SK-N-SH (cell line): ENCODE measurements around the gene ATM.

Experiments used
- EZH2phosphoT487 ChIP-seq: fragments of 200-600 bp; sonication (generic); IDR thresholded peaks from 2 replicates; pipeline ENCODE4 v1.6.1; 2017; ENCODE audit warnings: low read depth, mixed run types, mild to moderate bottlenecking, antibody characterized with exemption, moderate library complexity, borderline replicate concordance
- FOXM1 ChIP-seq: IDR thresholded peaks from 2 replicates; pipeline ENCODE4 v1.4.0; 2012; ENCODE audit warnings: low read depth, mild to moderate bottlenecking
- MXI1 ChIP-seq: IDR thresholded peaks from 2 replicates; pipeline ENCODE4 v1.6.1; 2012; ENCODE audit warnings: mild to moderate bottlenecking, low read depth, low read length, improper control_type of control experiment
- NFIC ChIP-seq: IDR thresholded peaks from 2 replicates; pipeline ENCODE4 v1.4.0; 2012; ENCODE audit warnings: borderline replicate concordance
- POLR2AphosphoS5 ChIP-seq: IDR thresholded peaks from 2 replicates; pipeline ENCODE4 v1.6.1; 2012; ENCODE audit warnings: low read depth, low read length
- SIN3A ChIP-seq: IDR thresholded peaks from 2 replicates; pipeline ENCODE4 v1.6.1; 2012; ENCODE audit warnings: low read depth, mild to moderate bottlenecking, low read length, moderate library complexity, borderline replicate concordance
- SMC3 ChIP-seq: IDR thresholded peaks from 2 replicates; pipeline ENCODE4 v1.6.1; 2012; ENCODE audit warnings: low read depth, low read length, improper control_type of control experiment
- TAF1 ChIP-seq: IDR thresholded peaks from 2 replicates; pipeline ENCODE4 v1.6.1; 2012; ENCODE audit warnings: low read depth, mild to moderate bottlenecking, low read length, moderate library complexity, borderline replicate concordance
- TF ChIP-seq, protein P1 (sequence below): fragments of 200-600 bp; sonication (generic); IDR thresholded peaks from 2 replicates; pipeline ENCODE4 v1.6.1; 2017; ENCODE audit warnings: antibody characterized with exemption, mild to moderate bottlenecking, moderate library complexity
- TF ChIP-seq, protein P2 (sequence below): IDR thresholded peaks from 2 replicates; pipeline ENCODE4 v1.4.0; 2012; ENCODE audit warnings: low read depth
- TF ChIP-seq, protein P3 (sequence below): IDR thresholded peaks from 2 replicates; pipeline ENCODE4 v1.6.1; 2012; ENCODE audit warnings: mild to moderate bottlenecking, low read depth, low read length, moderate library complexity
- TF ChIP-seq, protein P4 (sequence below): IDR thresholded peaks from 2 replicates; pipeline ENCODE4 v1.4.0; 2012; ENCODE audit warnings: low read depth, borderline replicate concordance

DNA sequence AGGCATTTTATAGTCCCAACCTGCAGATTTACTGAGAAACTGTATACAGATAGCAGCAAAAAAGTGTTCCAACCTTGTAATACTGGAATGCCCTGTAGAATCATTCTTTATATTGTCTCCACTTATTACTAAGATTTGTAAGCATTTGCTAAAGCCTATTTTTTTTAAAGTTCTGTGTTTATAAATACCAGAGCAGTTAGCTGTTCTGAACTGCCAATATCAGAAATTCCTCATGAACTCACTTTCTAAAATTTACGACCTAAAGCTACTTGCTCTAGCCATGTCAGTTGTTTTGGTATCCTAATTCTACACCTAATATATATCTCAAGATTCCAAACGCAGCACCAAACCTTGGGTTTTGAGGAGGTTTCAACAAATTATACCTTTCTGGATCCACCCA, 141.3 kb downstream of the ATM start:
- TF ChIP-seq, protein P1, sequence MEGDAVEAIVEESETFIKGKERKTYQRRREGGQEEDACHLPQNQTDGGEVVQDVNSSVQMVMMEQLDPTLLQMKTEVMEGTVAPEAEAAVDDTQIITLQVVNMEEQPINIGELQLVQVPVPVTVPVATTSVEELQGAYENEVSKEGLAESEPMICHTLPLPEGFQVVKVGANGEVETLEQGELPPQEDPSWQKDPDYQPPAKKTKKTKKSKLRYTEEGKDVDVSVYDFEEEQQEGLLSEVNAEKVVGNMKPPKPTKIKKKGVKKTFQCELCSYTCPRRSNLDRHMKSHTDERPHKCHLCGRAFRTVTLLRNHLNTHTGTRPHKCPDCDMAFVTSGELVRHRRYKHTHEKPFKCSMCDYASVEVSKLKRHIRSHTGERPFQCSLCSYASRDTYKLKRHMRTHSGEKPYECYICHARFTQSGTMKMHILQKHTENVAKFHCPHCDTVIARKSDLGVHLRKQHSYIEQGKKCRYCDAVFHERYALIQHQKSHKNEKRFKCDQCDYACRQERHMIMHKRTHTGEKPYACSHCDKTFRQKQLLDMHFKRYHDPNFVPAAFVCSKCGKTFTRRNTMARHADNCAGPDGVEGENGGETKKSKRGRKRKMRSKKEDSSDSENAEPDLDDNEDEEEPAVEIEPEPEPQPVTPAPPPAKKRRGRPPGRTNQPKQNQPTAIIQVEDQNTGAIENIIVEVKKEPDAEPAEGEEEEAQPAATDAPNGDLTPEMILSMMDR: no peak
- TF ChIP-seq EZH2phosphoT487: no peak
- TF ChIP-seq POLR2AphosphoS5: no peak
- TF ChIP-seq, protein P2, sequence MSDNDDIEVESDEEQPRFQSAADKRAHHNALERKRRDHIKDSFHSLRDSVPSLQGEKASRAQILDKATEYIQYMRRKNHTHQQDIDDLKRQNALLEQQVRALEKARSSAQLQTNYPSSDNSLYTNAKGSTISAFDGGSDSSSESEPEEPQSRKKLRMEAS: no peak
- no peak for TF ChIP-seq SIN3A
- no peak for TF ChIP-seq MXI1
- TF ChIP-seq FOXM1: no peak
- no peak for TF ChIP-seq SMC3
- no peak for TF ChIP-seq NFIC
- TF ChIP-seq, protein P3, sequence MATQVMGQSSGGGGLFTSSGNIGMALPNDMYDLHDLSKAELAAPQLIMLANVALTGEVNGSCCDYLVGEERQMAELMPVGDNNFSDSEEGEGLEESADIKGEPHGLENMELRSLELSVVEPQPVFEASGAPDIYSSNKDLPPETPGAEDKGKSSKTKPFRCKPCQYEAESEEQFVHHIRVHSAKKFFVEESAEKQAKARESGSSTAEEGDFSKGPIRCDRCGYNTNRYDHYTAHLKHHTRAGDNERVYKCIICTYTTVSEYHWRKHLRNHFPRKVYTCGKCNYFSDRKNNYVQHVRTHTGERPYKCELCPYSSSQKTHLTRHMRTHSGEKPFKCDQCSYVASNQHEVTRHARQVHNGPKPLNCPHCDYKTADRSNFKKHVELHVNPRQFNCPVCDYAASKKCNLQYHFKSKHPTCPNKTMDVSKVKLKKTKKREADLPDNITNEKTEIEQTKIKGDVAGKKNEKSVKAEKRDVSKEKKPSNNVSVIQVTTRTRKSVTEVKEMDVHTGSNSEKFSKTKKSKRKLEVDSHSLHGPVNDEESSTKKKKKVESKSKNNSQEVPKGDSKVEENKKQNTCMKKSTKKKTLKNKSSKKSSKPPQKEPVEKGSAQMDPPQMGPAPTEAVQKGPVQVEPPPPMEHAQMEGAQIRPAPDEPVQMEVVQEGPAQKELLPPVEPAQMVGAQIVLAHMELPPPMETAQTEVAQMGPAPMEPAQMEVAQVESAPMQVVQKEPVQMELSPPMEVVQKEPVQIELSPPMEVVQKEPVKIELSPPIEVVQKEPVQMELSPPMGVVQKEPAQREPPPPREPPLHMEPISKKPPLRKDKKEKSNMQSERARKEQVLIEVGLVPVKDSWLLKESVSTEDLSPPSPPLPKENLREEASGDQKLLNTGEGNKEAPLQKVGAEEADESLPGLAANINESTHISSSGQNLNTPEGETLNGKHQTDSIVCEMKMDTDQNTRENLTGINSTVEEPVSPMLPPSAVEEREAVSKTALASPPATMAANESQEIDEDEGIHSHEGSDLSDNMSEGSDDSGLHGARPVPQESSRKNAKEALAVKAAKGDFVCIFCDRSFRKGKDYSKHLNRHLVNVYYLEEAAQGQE: no peak
- TF ChIP-seq TAF1: no peak
- TF ChIP-seq, protein P4, sequence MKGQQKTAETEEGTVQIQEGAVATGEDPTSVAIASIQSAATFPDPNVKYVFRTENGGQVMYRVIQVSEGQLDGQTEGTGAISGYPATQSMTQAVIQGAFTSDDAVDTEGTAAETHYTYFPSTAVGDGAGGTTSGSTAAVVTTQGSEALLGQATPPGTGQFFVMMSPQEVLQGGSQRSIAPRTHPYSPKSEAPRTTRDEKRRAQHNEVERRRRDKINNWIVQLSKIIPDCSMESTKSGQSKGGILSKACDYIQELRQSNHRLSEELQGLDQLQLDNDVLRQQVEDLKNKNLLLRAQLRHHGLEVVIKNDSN: no peak
